ENCODE results near the gene ZNF234. TPM values are rescaled to one million over a fixed set of nuclear protein-coding genes. Genes with fewer than 3 reads are reported as not detected.

The ZNF234 gene
- 8.7 and 12.3 TPM in 2 replicates for total RNA-seq (2021; fragmentation: NEBNext Ultra II Directional; extraction: Animal tissue kit (Norgen Biotek cat#: 25700))
- polyA plus RNA-seq (2011; rRNA removed) = 1.3 and 1.9 TPM in 2 replicates
- 2.2 TPM for polyA plus RNA-seq (2011; cell fraction: cytosol; rRNA removed)
- polyA plus RNA-seq (2011; cell fraction: nucleus; rRNA removed) = 3.5 TPM
- polyA plus RNA-seq (2012, experiment 1 of 2) = 4.9 to 6.7 TPM (median 5.0 TPM) in 4 replicates
- polyA plus RNA-seq (2012, experiment 2 of 2) = 0.38 TPM
- polyA plus RNA-seq (2013, experiment 1 of 2) = 4.1 TPM
- polyA plus RNA-seq (2013, experiment 2 of 2) = 4.3 TPM
- 7.5 and 10.1 TPM in 2 replicates for polyA minus RNA-seq (2011; rRNA and poly(A)+ RNA removed)
- 2.9 TPM for polyA minus RNA-seq (2011; cell fraction: cytosol; rRNA and poly(A)+ RNA removed)
- polyA minus RNA-seq (2011; cell fraction: nucleus; rRNA and poly(A)+ RNA removed) = 10.7 TPM
- long read RNA-seq, experiment 1, partial matches to known transcripts = 4 of 5 reads
- long read RNA-seq, experiment 1, other reads (novel, unspliced or antisense) = 1 of 5 reads
- long read RNA-seq, experiment 2, partial matches to known transcripts = 0 of 8 reads
- long read RNA-seq, experiment 2, other reads (novel, unspliced or antisense) = 4 of 8 reads

DNA sequence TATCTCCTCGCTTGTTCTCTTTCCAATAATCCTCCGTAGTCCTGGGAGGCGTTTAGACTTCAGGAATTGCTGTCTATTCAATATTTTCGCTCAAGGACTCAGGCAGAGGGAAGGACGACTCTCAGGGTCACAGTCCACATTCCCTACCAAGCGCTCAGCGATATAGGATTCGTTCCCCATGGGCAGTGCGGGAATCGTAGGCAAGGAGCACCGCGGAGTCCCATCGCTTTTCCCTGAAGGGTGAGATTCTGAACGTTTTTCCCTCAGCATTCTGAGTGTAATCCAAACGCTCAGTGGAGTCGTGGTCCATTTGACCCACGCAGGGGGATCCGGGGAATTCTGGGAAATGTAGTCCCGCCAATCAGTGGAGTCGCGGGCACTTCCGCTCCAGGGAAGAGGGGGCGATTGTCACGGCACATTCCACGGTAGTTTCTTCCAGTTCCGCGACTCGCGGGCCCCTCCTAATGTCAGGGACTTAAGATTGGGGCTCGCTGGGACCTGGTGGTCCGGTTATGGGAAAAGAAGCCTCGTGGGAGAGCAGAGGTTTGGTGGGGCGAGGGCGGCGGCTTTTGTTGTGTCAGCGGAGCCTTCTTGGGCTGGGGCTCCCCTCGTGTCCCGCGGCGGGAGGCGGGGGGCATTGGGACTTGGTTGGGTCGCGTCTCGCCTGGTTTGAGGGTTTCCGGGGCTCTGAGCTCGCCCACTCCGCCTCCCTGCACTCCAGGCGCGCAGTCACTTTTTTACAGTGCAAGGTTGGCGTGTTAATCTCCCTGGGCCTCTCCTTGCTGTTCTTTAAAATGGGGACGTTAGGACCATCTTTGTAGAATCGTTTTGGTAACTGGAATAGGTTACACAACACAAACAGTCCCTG, at the start of gene ZNF234:
Gene ZNF234, plus strand, starts transcription at position 364 of the 868 bp plus-strand sequence. CDS start 3,079 bp downstream, outside the sequence.
- 3% methylated on average over 51 of the region's 52 CpGs; no CpG with 5 or more reads in 1 of the 2 experiments for WGBS, 2 experiments (ENCODE audit: extremely low coverage in 1 of 2, insufficient coverage in 1 of 2, insufficient read length in 1 of 2, insufficient replicate concordance in 2 of 2, low coverage in 1 of 2, low lambda C conversion rate in 2 of 2, missing lambda C conversion rate in 1 of 2)
- Histone ChIP-seq H2AK5ac (ENCODE audit: low read depth, low read length) (no peak within 1 kb of the TSS), H3K79me1 (ENCODE audit: low read depth, low read length) (no peaks in the 10 kb centered on the region; the same call in 1 of the 2 replicates), H3K27ac (ENCODE audit: low read depth, low read length) (no peak within 1 kb of the TSS), H3K23me2 (ENCODE audit: low read depth, low read length) (peaks cover 10% of the 10 kb centered on the region; the same call in 1 of the 2 replicates), H3K4me2 (ENCODE audit: insufficient read depth in 1 of 2, low read depth in 2 of 2, low read length in 2 of 2) (peak within 1 kb of the TSS; percentile 63 to 72), H4K8ac (ENCODE audit: extremely low read depth, insufficient read depth, low read length) (peak within 1 kb of the TSS; percentile 89), H4K5ac (ENCODE audit: insufficient read length, low read depth, low read length) (peak within 1 kb of the TSS; percentile 89), H3K36me3 (ENCODE audit: control insufficient read depth in 2 of 4, insufficient read depth in 4 of 4, low read length in 3 of 4) (peaks cover 0 to 5% (median 0%) of the 10 kb centered on the region in 4 experiments; a peak in 1 of 8 replicates), H3K9ac (replicated peaks in 1 of 4; ENCODE audit: extremely low read depth in 1 of 4, low read depth in 3 of 4, low read length in 3 of 4) (peak within 1 kb of the TSS; percentile 21 to 59 (median 32); a peak in 5 of 7 replicates), H3K79me2 (ENCODE audit: control insufficient read depth in 1 of 2, insufficient read depth in 2 of 2, low read length in 2 of 2) (no peaks in the 10 kb centered on the region), H3K27me3 (replicated peaks in 1 of 4; ENCODE audit: control insufficient read depth in 3 of 4, extremely low read depth in 1 of 4, insufficient read depth in 3 of 4, low read length in 3 of 4) (no peaks in the 10 kb centered on the region), H3K4me3 (ENCODE audit: extremely low read depth in 1 of 4, insufficient read depth in 2 of 4, low read depth in 3 of 4, low read length in 4 of 4) (peak within 1 kb of the TSS; percentile 68 to 87 (median 78)), H3K9me3 (ENCODE audit: insufficient read depth in 2 of 2, low read depth in 1 of 2, low read length in 1 of 2) (no peaks in the 10 kb centered on the region), H2BK120ac (replicated peaks; ENCODE audit: low read depth, low read length) (peak within 1 kb of the TSS; percentile 47), H2BK20ac (ENCODE audit: low read length) (no peak within 1 kb of the TSS), H3K4ac (replicated peaks; ENCODE audit: insufficient read length, low read depth, low read length) (no peak within 1 kb of the TSS), H4K20me1 (replicated peaks in 1 of 2; ENCODE audit: control insufficient read depth in 1 of 2, insufficient read depth in 2 of 2, low read length in 2 of 2) (no peaks in the 10 kb centered on the region), H3K18ac (ENCODE audit: extremely low read depth, low read length) (peak within 1 kb of the TSS; percentile 60; the same call in 1 of the 2 replicates), H3K56ac (replicated peaks; ENCODE audit: insufficient read length, low read depth, low read length) (no peak within 1 kb of the TSS), H2AFZ (ENCODE audit: low read length) (peak within 1 kb of the TSS; percentile 99), H3K23ac (ENCODE audit: insufficient read length) (no peak within 1 kb of the TSS), H2BK15ac (ENCODE audit: low read length) (no peak within 1 kb of the TSS; the same call in 1 of the 2 replicates), H4K91ac (replicated peaks; ENCODE audit: insufficient read length, low read length) (no peak within 1 kb of the TSS), H2BK5ac (ENCODE audit: low read depth, low read length) (peak within 1 kb of the TSS; percentile 52; the same call in 1 of the 2 replicates), H3K14ac (ENCODE audit: insufficient read length) (no peak within 1 kb of the TSS), H3K4me1 (replicated peaks in 1 of 4; ENCODE audit: control insufficient read depth in 3 of 4, insufficient read depth in 4 of 4, low read length in 3 of 4) (0 out of 7 replicates have a peak, but pooled peaks cover 0 to 2% (median 0%) of the 10 kb centered on the region in 4 experiments), H2BK12ac (ENCODE audit: low read depth, low read length) (no peak within 1 kb of the TSS)
- peak in 1 of 2 experiments; percentile 72 for DNase-seq (ENCODE audit: low read depth in 1 of 2, low spot score in 2 of 2)
- ChIA-PET POLR2A (ENCODE audit: partially characterized antibody) (interaction anchor here (0.9 to 1.4 kb wide), 5 partner anchors 10 to 36 kb away, joined by 3 to 8 read pairs (median 5); partner anchors contain the start of genes ZNF225 and ZNF226), CTCF (ENCODE audit: partially characterized antibody) (interaction anchor here (0.7 kb wide), 1 partner anchor 359 kb away, joined by 4 read pairs; the partner anchor contains the start of gene ZNF180)
- FAIRE-seq = no peak
- TF ChIP-seq YY1 (IDR thresholded peaks at IDR 0.05; ENCODE audit: low read depth, low read length) (0 out of 2 replicates have a peak, but pooled peaks have one; percentile 27), POLR2AphosphoS5 (IDR thresholded peaks at IDR 0.05; ENCODE audit: low read depth, low read length) (0 out of 2 replicates have a peak, but pooled peaks have one; percentile 28), BRCA1 (IDR thresholded peaks at IDR 0.05; ENCODE audit: low read depth, low read length) (no peak), SAP30 (IDR thresholded peaks at IDR 0.05; ENCODE audit: insufficient read depth, insufficient replicate concordance, low read length) (peak; percentile 18), BACH1 (IDR thresholded peaks at IDR 0.05; ENCODE audit: low read length) (peak; percentile 85), SRF (IDR thresholded peaks at IDR 0.05; ENCODE audit: low read depth, low read length) (no peak), EGR1 (IDR thresholded peaks at IDR 0.05; ENCODE audit: borderline replicate concordance, low read depth, low read length) (0 out of 2 replicates have a peak, but pooled peaks have one; percentile 31), KDM1A (IDR thresholded peaks at IDR 0.05; ENCODE audit: borderline replicate concordance, low read length) (peak; percentile 96)
